ENCODE data around the gene MORC4.

DNA sequence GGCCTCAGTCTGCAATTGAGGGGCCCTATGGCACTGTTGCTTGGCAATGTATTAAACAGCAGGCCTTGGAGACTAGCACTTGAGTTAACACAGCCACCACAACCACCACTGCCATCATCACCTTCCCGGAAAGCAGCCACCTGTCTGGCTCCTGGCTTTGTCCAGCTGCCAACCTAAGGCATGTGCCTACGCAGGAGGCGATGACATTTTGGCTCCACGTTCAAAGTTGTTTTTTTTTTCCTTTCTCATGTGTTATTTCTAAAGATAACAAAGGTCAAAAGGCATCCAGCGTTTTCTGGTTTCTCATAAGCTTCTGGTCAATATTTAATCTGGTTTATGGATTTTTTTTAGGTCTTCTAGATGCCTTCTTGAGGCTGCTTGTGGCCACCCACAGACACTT is 72.3 kb downstream of the MORC4 start:
- TF ChIP-seq, protein P1, sequence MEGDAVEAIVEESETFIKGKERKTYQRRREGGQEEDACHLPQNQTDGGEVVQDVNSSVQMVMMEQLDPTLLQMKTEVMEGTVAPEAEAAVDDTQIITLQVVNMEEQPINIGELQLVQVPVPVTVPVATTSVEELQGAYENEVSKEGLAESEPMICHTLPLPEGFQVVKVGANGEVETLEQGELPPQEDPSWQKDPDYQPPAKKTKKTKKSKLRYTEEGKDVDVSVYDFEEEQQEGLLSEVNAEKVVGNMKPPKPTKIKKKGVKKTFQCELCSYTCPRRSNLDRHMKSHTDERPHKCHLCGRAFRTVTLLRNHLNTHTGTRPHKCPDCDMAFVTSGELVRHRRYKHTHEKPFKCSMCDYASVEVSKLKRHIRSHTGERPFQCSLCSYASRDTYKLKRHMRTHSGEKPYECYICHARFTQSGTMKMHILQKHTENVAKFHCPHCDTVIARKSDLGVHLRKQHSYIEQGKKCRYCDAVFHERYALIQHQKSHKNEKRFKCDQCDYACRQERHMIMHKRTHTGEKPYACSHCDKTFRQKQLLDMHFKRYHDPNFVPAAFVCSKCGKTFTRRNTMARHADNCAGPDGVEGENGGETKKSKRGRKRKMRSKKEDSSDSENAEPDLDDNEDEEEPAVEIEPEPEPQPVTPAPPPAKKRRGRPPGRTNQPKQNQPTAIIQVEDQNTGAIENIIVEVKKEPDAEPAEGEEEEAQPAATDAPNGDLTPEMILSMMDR (IDR thresholded peaks at IDR 0.05; ENCODE audit: low read depth, low read length, poor library complexity, severe bottlenecking): no peak
- TF ChIP-seq EZH2phosphoT487 (IDR thresholded peaks at IDR 0.05; ENCODE audit: borderline replicate concordance, low read length): no peak

All from DOHH2 (cell line).